Subcutaneous adipose tissue (tissue), 4 donors: ENCODE data around the gene MISFA. TPM values are rescaled to one million over a fixed set of nuclear protein-coding genes. Genes with fewer than 3 reads are reported as not detected.

Source experiments
- CTCF ChIP-seq: fragments of 450-650 bp; IDR thresholded peaks from one replicate; pipeline ENCODE4 v1.5.1; 2016; ENCODE audit warnings: low read depth, mild to moderate bottlenecking, control low read depth, antibody characterized with exemption, moderate library complexity
- total RNA-seq, 4 donors: library from RNA; depleted of rRNA; stranded (reverse); fragments of >200 nt; gene quantifications; one replicate each; pipeline ENCODE4 v1.1.0, GENCODE V29; 2016

MISFA gene
- total RNA-seq = 1 to 10 TPM in 3 of 4 donors, not detected in 1; 1.5 to 5.3 (median 3.1) TPM

DNA sequence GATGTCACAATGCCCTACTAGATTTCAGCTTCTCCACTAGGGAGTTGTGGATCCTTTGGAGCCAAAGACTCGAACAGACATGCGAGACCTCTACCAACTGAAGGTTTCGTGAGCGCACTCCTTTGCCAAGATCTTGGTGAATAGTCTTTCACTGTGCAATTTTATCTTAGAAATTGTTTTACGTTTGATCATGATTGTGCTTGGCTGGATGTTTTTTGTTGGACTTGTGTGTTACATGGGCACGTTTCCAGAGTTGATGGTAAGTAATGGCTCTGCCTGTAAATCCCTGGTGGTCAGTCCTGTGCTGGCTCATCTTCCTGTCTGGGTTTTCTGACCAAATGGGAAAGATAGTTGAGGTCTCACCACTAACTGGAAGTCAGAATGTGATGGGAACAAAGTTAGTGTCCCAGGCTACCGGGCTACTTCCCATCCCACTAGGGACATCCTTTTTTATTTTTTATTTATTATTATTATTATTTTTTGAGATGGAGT is at the start of gene MISFA:
TSS of gene MISFA (plus strand) at position 51 of the 492 bp plus-strand sequence. CDS start at position 191, 140 bp downstream.
- no peak for TF ChIP-seq CTCF

GRCh38 chr11:18563090-18563730 is 36.4 kb upstream of the MISFA start:
- TF ChIP-seq CTCF = no peak

- no peak for TF ChIP-seq CTCF
Observed at GRCh38 chr11:18564149-18564548, 35.4 kb upstream of the MISFA start.

- no peak for TF ChIP-seq CTCF
Observed at GRCh38 chr11:18566406-18566805, 33.2 kb upstream of the MISFA start.

GRCh38 chr11:18567081-18567480 is 32.5 kb upstream of the MISFA start:
- TF ChIP-seq CTCF = no peak

- no peak for TF ChIP-seq CTCF
Observed at GRCh38 chr11:18575361-18575760, 24.2 kb upstream of the MISFA start.

DNA sequence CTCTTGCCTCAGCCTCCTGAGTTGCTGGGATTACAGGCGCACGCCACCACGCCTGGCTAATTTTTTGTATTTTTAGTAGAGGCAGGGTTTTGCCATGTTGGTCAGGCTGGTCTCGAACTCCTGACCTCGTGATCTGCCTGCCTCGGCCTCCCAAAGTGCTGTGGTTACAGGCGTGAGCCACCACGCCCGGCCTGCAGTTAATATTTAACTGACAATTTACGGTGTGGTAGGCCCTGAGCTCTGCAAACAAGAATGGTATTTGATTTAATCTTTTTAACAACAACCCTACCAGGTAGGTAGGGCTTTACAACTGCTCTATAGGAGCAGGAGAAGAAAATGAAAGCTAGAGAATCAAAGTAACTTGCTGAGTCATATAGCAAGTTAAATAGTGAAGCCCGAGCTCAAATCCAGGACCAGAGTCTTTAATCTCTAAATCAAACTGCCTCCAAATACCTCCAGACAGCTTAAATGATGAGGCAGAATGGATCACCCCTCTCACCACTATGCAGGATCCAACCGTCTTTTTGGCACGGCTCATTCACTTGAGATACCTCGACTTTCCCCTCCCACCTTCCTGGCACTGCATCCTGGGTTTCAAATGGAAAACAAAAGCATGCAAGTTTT is 20.5 kb upstream of the MISFA start:
- TF ChIP-seq CTCF = no peak
